Motor neuron (in vitro differentiated cells): ENCODE measurements around the gene ETHE1. TPM values are rescaled to one million over a fixed set of nuclear protein-coding genes. Genes with fewer than 3 reads are reported as not detected.

Source experiments
- ATAC-seq, 8 experiments: fragments of 200-7000 bp; cut with Tn5 transposase; replicated peaks in 6 of 8; 2 replicates each; pipeline ENCODE4 v1.8.0; 2021; ENCODE audit warnings: mild to moderate bottlenecking in 8 of 8, moderate library complexity in 8 of 8
- H3K27ac ChIP-seq, 2 donors: fragments of 250-450 bp; sonication (Bioruptor Pico); 2 replicates each; pipeline ENCODE4 v1.9.0; 2021; ENCODE audit warnings: antibody characterized with exemption in 2 of 2, mild to moderate bottlenecking in 2 of 2, moderate library complexity in 1 of 2
- H3K4me1 ChIP-seq, 2 donors: fragments of 250-450 bp; sonication (Bioruptor Pico); replicated peaks in 1 of 2; 2 replicates each; pipeline ENCODE4 v1.6.1; 2021; ENCODE audit warnings: antibody characterized with exemption in 2 of 2, mild to moderate bottlenecking in 2 of 2, moderate library complexity in 1 of 2
- H3K4me3 ChIP-seq, 5 donors: fragments of 250-450 bp; sonication (Bioruptor Pico); 2 replicates each; pipeline ENCODE4 v1.9.0; 2021; ENCODE audit warnings: antibody characterized with exemption in 5 of 5, mild to moderate bottlenecking in 5 of 5, moderate library complexity in 4 of 5
- WGBS, 10 experiments: fragments of 450-650 bp; shearing (Covaris generic); methylation state at CpG; one replicate each; pipeline ENCODE4 v1.0.0; 2022; 5-methylcytosine and 5-hydroxymethylcytosine counted together
- in situ Hi-C, 9 experiments: fragments of 400-800 bp; cut with MboI; loops; one replicate each; pipeline ENCODE4 v1.15.0; 2021; ENCODE audit warnings: low sequenced_read_pairs in 9 of 9, low pct_unique_long_range_greater_than_20kb in 2 of 9; ENCODE audit not compliant: unreplicated experiment in 9 of 9
- total RNA-seq, 8 experiments: library from RNA; unstranded; fragments of 300-600 nt; gene quantifications; 2 replicates each; pipeline versions ENCODE4 v1.2.3 to v1.2.4, GENCODE V29; 2022

ETHE1 gene
- total RNA-seq, 8 experiments from 2014 or later = 11.5 to 70.2 (median 22.1) TPM

DNA sequence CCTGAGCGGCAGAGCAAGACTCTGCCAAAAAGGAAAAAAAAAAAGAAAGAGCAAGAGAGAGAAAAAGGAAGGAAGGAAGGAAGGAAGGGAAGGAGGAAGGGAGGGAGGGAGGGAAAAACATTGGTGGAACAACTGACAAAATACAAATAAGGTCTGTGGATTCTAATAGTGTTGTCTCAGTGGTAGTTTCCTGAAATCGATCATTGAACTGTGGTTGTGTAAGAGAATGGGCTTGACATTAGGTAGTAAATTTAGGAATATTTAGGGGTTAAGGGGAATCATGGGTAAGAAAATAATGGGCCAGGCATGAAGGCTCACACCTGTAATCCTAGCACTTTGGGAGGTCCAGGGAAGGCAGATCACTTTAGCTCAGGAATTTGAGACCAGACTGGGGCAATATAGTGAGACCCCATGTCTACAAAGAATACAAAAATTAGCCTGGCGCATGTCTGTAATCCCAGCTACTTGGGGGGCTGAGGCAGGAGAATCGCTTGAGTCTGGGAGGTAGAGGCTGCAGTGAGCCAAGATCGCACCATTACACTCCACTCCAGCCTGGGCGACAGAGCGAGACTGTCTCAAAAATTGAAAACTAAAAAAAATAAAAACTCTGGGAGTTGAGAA lies 36.9 kb downstream of the ETHE1 start:
- WGBS, 10 experiments = 76 to 100% (median 100%) methylated on average over 1 to 6 of the region's 7 CpGs
- no peak overlapping the region for H3K4me3 ChIP-seq
- no peak overlapping the region for H3K27ac ChIP-seq
- in situ Hi-C loops = no loop called here
- H3K4me1 ChIP-seq = no peaks in the 10 kb centered on the region
- no peak for ATAC-seq

GRCh38 chr19:43489310-43489709 lies 37.7 kb downstream of the ETHE1 start:
- H3K27ac ChIP-seq = no peak overlapping the region
- H3K4me1 ChIP-seq = no peaks in the 10 kb centered on the region
- in situ Hi-C loops = no loop called here
- ATAC-seq = no peak
- H3K4me3 ChIP-seq = no peak overlapping the region
- WGBS, 10 experiments = 66 to 100% (median 81%) methylated on average over 1 to 4 of the region's 5 CpGs; no CpG with 5 or more reads in 2 of the 10 experiments

DNA sequence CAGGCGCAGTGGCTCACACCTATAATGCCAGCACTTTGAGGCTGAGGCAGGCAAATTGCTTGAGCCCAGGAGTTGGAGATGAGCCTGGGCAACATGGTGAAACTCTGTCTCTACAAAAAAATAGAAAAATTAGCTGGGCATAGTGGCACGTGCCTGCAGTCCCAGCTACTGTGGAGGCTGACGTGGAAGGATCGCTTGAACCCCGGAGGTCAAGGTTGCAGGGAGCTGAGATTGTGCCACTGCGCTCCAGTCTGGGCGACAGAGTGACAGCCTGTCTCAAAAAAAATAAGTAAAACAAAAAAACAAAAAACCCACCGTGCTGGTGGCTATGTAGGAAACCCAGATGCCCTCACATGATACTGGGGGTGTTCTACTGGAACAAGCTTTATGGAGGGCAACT lies 38.8 kb downstream of the ETHE1 start:
- in situ Hi-C loops = no loop called here
- 77 to 100% (median 88%) methylated on average over 1 to 7 of the region's 8 CpGs; no CpG with 5 or more reads in 3 of the 10 experiments for WGBS, 10 experiments

GRCh38 chr19:43486412-43486811 lies 40.6 kb downstream of the ETHE1 start:
- no peak for ATAC-seq
- no peak overlapping the region for H3K27ac ChIP-seq
- H3K4me3 ChIP-seq = no peak overlapping the region
- in situ Hi-C loops = no loop called here
- 67% methylated on average over 1 of the region's 7 CpGs; no CpG with 5 or more reads in 9 of the 10 experiments for WGBS, 10 experiments
- H3K4me1 ChIP-seq = no peaks in the 10 kb centered on the region

More for the DNA sequence above, 38.8 kb downstream of the ETHE1 start:
- Histone ChIP-seq H3K4me1 (no peaks in the 10 kb centered on the region), H3K4me3 (no peak overlapping the region), H3K27ac (no peak overlapping the region)
- ATAC-seq = no peak

DNA sequence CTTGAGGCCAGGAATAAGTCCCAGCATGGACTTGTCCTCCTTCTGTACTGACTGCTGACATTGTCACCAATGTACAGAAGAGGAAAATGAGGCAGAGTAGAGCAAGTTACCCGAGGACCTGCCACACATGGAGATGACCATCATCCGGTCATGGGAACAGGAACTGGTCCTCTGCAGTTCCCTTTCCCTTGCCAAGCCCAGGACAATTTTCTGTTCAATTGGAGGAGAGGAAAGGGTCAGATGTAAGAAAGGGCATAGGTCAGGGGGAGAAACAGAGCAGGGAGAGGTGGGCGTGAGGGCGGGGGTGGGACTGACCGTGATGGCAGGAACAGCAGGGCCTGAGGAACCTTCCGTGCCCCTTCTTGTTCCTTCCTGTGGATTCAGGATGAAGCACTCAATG lies 41.0 kb downstream of the ETHE1 start:
- ATAC-seq = no peak
- Histone ChIP-seq H3K27ac (no peak overlapping the region), H3K4me1 (no peaks in the 10 kb centered on the region), H3K4me3 (no peak overlapping the region)
- 66 to 80% (median 80%) methylated on average over 1 to 2 of the region's 6 CpGs; no CpG with 5 or more reads in 7 of the 10 experiments for WGBS, 10 experiments
- in situ Hi-C loops = no loop called here

DNA sequence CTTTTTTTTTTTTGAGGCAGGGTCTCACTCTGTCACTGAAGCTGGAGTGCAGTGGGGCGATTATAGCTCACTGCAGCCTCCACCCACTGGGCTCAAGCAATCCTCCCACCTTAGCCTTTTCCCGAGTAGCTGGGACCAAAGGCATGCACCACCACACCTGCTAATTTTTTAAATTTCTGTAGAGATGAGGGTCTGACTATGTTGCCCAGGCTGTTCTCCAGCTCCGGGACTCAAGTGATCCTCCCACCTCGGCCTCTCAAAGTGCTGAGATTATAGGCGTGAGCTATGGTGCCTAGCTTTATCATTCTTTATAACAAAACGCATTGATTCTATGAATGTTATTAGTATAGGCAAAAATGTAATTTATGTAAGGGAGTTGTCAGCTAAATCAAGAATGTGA lies 43.7 kb downstream of the ETHE1 start:
- 60 to 100% (median 80%) methylated on average over 1 to 6 of the region's 6 CpGs; no CpG with 5 or more reads in 3 of the 10 experiments for WGBS, 10 experiments
- in situ Hi-C loops = no loop called here
- no peak overlapping the region for H3K27ac ChIP-seq

DNA sequence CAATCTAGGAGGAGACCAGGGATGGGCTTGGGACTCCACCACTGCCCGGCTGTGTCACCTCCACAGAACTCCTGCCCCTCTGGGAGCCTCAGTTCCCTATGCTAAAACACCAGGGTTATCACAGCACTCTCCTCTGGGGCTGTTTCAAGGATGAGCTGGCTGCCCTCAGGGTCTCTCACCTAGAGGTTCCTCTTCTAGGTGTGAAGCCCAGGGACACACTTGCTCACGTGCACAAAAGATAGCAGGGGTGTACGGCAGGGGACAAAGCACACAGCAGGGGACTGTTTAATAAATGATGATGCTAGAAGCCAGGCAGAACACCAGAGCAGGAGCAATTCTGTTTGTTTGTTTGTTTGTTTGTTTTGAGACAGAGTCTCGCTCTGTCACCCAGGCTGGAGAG lies 44.8 kb downstream of the ETHE1 start:
- Histone ChIP-seq H3K4me3 (no peak overlapping the region), H3K4me1 (no peaks in the 10 kb centered on the region), H3K27ac (no peak overlapping the region)
- no peak for ATAC-seq
- 57 to 100% (median 70%) methylated on average over 1 to 2 of the region's 4 CpGs; no CpG with 5 or more reads in 7 of the 10 experiments for WGBS, 10 experiments
- in situ Hi-C loops = no loop called here

More for the DNA sequence above, 43.7 kb downstream of the ETHE1 start:
- Histone ChIP-seq H3K4me1 (no peaks in the 10 kb centered on the region), H3K4me3 (no peak overlapping the region)
- ATAC-seq = no peak

GRCh38 chr19:43481701-43482100 lies 45.3 kb downstream of the ETHE1 start:
- no peak overlapping the region for H3K4me3 ChIP-seq
- in situ Hi-C loops = no loop called here
- no peak overlapping the region for H3K27ac ChIP-seq
- H3K4me1 ChIP-seq = no peaks in the 10 kb centered on the region
- WGBS, 10 experiments = 60 to 100% (median 80%) methylated on average over 2 to 6 of the region's 6 CpGs; no CpG with 5 or more reads in 2 of the 10 experiments
- ATAC-seq = no peak

- 80 to 100% (median 88%) methylated on average over 1 to 3 of the region's 3 CpGs; no CpG with 5 or more reads in 2 of the 10 experiments for WGBS, 10 experiments
- Histone ChIP-seq H3K27ac (no peak overlapping the region), H3K4me3 (no peak overlapping the region), H3K4me1 (no peaks in the 10 kb centered on the region)
- in situ Hi-C loops = no loop called here
- no peak for ATAC-seq
Observed at GRCh38 chr19:43480574-43480973, 46.4 kb downstream of the ETHE1 start.

- Histone ChIP-seq H3K4me1 (no peaks in the 10 kb centered on the region), H3K4me3 (no peak overlapping the region), H3K27ac (no peak overlapping the region)
- no peak for ATAC-seq
- 64 to 100% (median 91%) methylated on average over 1 to 4 of the region's 4 CpGs; no CpG with 5 or more reads in 2 of the 10 experiments for WGBS, 10 experiments
- in situ Hi-C loops = no loop called here
Observed at GRCh38 chr19:43479961-43480561, 46.9 kb downstream of the ETHE1 start.

DNA sequence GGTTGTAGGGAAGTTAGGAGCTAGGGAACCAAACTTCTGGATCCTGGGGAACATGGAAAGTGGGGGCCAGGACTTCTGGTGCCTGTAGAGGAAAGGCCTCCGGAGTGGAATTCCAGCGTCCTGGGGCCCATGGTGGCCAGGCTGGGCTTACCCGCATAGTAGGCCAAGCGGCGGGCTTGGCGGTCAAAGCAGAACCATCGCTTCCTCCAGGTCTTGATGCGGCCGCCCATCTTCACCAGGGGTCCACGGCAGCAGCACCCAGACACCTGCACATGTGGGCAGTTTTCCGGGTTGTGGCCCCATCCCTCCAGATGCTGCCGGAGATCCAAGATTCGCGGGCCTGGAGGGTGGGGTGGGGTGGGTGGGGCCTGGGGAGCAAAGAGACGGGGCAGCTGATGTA lies 47.8 kb downstream of the ETHE1 start:
- no peak overlapping the region for H3K4me3 ChIP-seq
- ATAC-seq = no peak
- peaks cover 0 to 3% of the 10 kb centered on the region in 2 donors for H3K4me1 ChIP-seq
- no CpG with 5 or more reads among the region's 15 CpGs for WGBS, 10 experiments
- in situ Hi-C loops = no loop called here
- no peak overlapping the region for H3K27ac ChIP-seq

DNA sequence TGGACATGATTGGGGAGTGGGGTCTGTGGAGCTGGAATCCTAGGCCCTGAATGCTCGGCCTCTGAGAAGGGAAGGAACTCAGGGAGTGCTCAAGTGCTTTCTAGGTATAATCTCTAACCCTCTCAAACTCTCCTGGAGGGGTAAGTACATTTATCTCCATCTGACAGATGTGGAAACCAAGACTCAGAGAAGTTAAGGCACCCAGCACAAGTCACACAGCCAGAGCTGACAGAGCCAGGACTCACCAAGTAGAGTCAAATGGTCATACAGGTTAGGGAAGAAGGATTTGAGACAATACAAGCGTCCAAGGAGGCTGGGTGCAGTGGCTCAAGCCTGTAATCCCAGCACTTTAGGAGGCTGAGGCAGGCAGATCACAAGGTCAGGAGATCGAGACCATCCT lies 48.7 kb downstream of the ETHE1 start:
- ATAC-seq = no peak
- in situ Hi-C loops = no loop called here
- Histone ChIP-seq H3K4me3 (no peak overlapping the region), H3K4me1 (peaks cover 0 to 3% of the 10 kb centered on the region in 2 donors), H3K27ac (no peak overlapping the region)
- WGBS, 10 experiments = 57 to 100% (median 82%) methylated on average over 1 to 2 of the region's 3 CpGs; no CpG with 5 or more reads in 6 of the 10 experiments

GRCh38 chr19:43476606-43477005 lies 50.4 kb downstream of the ETHE1 start:
- ATAC-seq = no peak
- Histone ChIP-seq H3K4me3 (no peak overlapping the region), H3K4me1 (peaks cover 0 to 3% of the 10 kb centered on the region in 2 donors), H3K27ac (no peak overlapping the region)
- in situ Hi-C loops = no loop called here
